SK-N-SH treated with all-trans-retinoic acid at 6 μM for 48 hours (cell line): ENCODE measurements around the gene KCTD18.

Experiments used
- ATAC-seq: fragments of 200-7000 bp; cut with Tn5 transposase; 3 replicates; pipeline ENCODE4 v1.9.1; 2020; ENCODE audit warnings: mild to moderate bottlenecking, moderate library complexity
- ARNTL ChIP-seq: fragments of 450-650 bp; formaldehyde crosslinking; IDR thresholded peaks from 2 replicates; pipeline ENCODE4 v1.5.0; 2020; ENCODE audit warnings: low read depth, mild to moderate bottlenecking, moderate library complexity, borderline replicate concordance
- BACH2 ChIP-seq: fragments of 250-450 bp; sonication (Bioruptor Pico); IDR thresholded peaks from 2 replicates; pipeline ENCODE4 v1.9.0; 2021; ENCODE audit warnings: mild to moderate bottlenecking, borderline replicate concordance
- CSDC2 ChIP-seq: fragments of 250-450 bp; sonication (Bioruptor Pico); IDR thresholded peaks from 2 replicates; pipeline ENCODE4 v1.5.0; 2020; ENCODE audit warnings: mild to moderate bottlenecking, moderate library complexity
- ESRRG ChIP-seq: fragments of 250-450 bp; sonication (Bioruptor Pico); IDR thresholded peaks from 2 replicates; pipeline ENCODE4 v1.6.1; 2021; ENCODE audit warnings: mild to moderate bottlenecking
- GLIS3 ChIP-seq: fragments of 250-450 bp; sonication (Bioruptor Pico); IDR thresholded peaks from 2 replicates; pipeline ENCODE4 v1.5.0; 2020; ENCODE audit warnings: mild to moderate bottlenecking, moderate library complexity
- ISL1 ChIP-seq: fragments of 250-450 bp; sonication (Bioruptor Pico); IDR thresholded peaks from 2 replicates; pipeline ENCODE4 v2.1.2; 2022; ENCODE audit warnings: mild to moderate bottlenecking, moderate library complexity
- OSR1 ChIP-seq: fragments of 250-450 bp; sonication (Bioruptor Pico); IDR thresholded peaks from 2 replicates; pipeline ENCODE4 v1.8.0; 2022; ENCODE audit warnings: moderate library complexity, mild to moderate bottlenecking, inconsistent platforms
- PPARA ChIP-seq: fragments of 250-450 bp; sonication (Bioruptor Pico); IDR thresholded peaks from 2 replicates; pipeline ENCODE4 v1.5.0; 2020; ENCODE audit warnings: mild to moderate bottlenecking, borderline replicate concordance
- RARB ChIP-seq: fragments of 250-450 bp; sonication (Bioruptor Pico); IDR thresholded peaks from 2 replicates; pipeline ENCODE4 v1.8.0; 2021; ENCODE audit warnings: mild to moderate bottlenecking, moderate library complexity
- TCF4 ChIP-seq: fragments of 250-450 bp; sonication (Bioruptor Pico); IDR thresholded peaks from 2 replicates; pipeline ENCODE4 v1.8.0; 2021; ENCODE audit warnings: mild to moderate bottlenecking, moderate library complexity, borderline replicate concordance
- ZC3H10 ChIP-seq: fragments of 250-450 bp; sonication (Bioruptor Pico); IDR thresholded peaks from 2 replicates; pipeline ENCODE4 v1.5.1; 2021; ENCODE audit warnings: mild to moderate bottlenecking, moderate library complexity
- ZFP30 ChIP-seq: fragments of 450-650 bp; formaldehyde crosslinking; IDR thresholded peaks from 2 replicates; pipeline ENCODE4 v1.5.0; 2022; ENCODE audit warnings: mild to moderate bottlenecking, moderate library complexity
- ZNF565 ChIP-seq: fragments of 450-650 bp; formaldehyde crosslinking; conservative IDR thresholded peaks from 2 replicates; pipeline ENCODE4 v1.5.0; 2020; ENCODE audit warnings: low read depth, mild to moderate bottlenecking, moderate library complexity
- ZNF8 ChIP-seq: fragments of 450-650 bp; formaldehyde crosslinking; IDR thresholded peaks from 2 replicates; pipeline ENCODE4 v1.5.0; 2020; ENCODE audit warnings: mild to moderate bottlenecking, moderate library complexity
- TF ChIP-seq, protein P1 (sequence below): fragments of 250-450 bp; sonication (Bioruptor Pico); IDR thresholded peaks from 2 replicates; pipeline ENCODE4 v1.5.1; 2021; ENCODE audit warnings: mild to moderate bottlenecking, moderate library complexity
- TF ChIP-seq, protein P2 (sequence below): fragments of 250-450 bp; sonication (Bioruptor Pico); IDR thresholded peaks from 2 replicates; pipeline ENCODE4 v1.5.0; 2020; ENCODE audit warnings: mild to moderate bottlenecking, moderate library complexity
- TF ChIP-seq, protein P3 (sequence below): fragments of 250-450 bp; sonication (Bioruptor Pico); IDR thresholded peaks from 2 replicates; pipeline ENCODE4 v1.8.0; 2021; ENCODE audit warnings: low read depth, mild to moderate bottlenecking, moderate library complexity, borderline replicate concordance
- TF ChIP-seq, protein P4 (sequence below): fragments of 250-450 bp; sonication (Bioruptor Pico); IDR thresholded peaks from 2 replicates; pipeline ENCODE4 v1.8.0; 2020; ENCODE audit warnings: mild to moderate bottlenecking, moderate library complexity, borderline replicate concordance

The KCTD18 gene

DNA sequence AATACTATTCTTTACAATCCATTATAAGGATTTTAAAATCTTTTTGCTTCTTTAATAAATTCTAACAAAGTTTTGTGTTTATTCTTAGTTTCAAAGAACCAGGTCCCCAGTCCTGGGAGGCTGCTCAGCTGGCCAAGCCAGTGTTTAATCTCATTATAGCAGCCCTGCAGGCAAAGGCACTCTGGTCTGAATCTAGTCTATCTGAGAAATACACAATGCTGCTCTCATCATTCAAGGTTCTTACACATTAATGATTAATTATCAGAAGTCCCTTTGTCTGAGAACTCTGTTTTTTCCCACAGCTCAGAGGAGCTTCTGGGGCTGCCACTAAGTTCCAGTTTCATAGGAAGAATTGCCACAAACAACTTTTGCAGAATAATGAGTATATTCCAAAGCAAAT, 27.7 kb downstream of the KCTD18 start:
- TF ChIP-seq, protein P1, sequence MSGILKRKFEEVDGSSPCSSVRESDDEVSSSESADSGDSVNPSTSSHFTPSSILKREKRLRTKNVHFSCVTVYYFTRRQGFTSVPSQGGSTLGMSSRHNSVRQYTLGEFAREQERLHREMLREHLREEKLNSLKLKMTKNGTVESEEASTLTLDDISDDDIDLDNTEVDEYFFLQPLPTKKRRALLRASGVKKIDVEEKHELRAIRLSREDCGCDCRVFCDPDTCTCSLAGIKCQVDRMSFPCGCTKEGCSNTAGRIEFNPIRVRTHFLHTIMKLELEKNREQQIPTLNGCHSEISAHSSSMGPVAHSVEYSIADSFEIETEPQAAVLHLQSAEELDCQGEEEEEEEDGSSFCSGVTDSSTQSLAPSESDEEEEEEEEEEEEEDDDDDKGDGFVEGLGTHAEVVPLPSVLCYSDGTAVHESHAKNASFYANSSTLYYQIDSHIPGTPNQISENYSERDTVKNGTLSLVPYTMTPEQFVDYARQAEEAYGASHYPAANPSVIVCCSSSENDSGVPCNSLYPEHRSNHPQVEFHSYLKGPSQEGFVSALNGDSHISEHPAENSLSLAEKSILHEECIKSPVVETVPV (CRISPR knock-in tag): no peak
- TF ChIP-seq, protein P2, sequence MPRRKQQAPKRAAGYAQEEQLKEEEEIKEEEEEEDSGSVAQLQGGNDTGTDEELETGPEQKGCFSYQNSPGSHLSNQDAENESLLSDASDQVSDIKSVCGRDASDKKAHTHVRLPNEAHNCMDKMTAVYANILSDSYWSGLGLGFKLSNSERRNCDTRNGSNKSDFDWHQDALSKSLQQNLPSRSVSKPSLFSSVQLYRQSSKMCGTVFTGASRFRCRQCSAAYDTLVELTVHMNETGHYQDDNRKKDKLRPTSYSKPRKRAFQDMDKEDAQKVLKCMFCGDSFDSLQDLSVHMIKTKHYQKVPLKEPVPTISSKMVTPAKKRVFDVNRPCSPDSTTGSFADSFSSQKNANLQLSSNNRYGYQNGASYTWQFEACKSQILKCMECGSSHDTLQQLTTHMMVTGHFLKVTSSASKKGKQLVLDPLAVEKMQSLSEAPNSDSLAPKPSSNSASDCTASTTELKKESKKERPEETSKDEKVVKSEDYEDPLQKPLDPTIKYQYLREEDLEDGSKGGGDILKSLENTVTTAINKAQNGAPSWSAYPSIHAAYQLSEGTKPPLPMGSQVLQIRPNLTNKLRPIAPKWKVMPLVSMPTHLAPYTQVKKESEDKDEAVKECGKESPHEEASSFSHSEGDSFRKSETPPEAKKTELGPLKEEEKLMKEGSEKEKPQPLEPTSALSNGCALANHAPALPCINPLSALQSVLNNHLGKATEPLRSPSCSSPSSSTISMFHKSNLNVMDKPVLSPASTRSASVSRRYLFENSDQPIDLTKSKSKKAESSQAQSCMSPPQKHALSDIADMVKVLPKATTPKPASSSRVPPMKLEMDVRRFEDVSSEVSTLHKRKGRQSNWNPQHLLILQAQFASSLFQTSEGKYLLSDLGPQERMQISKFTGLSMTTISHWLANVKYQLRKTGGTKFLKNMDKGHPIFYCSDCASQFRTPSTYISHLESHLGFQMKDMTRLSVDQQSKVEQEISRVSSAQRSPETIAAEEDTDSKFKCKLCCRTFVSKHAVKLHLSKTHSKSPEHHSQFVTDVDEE: peak; percentile 35; the same call in 1 of the 2 replicates

DNA sequence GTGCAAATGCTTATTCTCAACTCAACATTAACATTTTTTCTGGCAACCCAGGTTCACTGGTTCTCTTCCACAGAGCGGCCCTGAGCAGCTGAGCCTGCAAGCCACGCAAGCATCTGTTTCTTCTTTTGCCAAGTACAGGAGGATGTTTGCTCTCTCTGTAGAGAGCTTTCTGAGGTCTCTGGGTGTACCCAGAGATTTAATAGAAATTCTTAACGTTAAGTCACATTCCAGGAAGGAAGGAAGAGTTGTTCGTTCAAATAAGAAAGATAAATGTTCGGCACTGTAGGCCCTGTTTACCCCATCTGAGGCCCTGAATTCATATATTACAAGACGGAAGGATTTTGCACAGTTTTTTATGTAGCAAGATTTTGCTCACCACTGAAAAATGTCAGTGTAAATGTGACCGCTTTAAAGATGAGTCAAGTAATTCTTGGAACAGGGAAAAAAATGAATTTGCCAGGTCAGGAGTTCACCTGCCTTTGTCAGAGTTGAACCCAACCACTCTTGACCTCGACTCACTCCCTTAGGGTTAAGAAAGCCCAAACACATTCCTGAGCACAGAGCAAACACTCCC, 30.1 kb downstream of the KCTD18 start:
- peak; percentile 70 for ATAC-seq
- TF ChIP-seq ZFP30 (CRISPR knock-in tag) (no peak), ZC3H10 (no peak), TCF4 (CRISPR knock-in tag) (no peak), ZNF565 (CRISPR knock-in tag) (no peak), ESRRG (no peak), ARNTL (no peak), RARB (no peak), OSR1 (no peak), ZNF8 (CRISPR knock-in tag) (no peak), GLIS3 (CRISPR knock-in tag) (no peak), PPARA (no peak), BACH2 (CRISPR knock-in tag) (no peak)
- TF ChIP-seq, protein P1 (CRISPR knock-in tag): no peak
- TF ChIP-seq, protein P2: no peak
- TF ChIP-seq, protein P3, sequence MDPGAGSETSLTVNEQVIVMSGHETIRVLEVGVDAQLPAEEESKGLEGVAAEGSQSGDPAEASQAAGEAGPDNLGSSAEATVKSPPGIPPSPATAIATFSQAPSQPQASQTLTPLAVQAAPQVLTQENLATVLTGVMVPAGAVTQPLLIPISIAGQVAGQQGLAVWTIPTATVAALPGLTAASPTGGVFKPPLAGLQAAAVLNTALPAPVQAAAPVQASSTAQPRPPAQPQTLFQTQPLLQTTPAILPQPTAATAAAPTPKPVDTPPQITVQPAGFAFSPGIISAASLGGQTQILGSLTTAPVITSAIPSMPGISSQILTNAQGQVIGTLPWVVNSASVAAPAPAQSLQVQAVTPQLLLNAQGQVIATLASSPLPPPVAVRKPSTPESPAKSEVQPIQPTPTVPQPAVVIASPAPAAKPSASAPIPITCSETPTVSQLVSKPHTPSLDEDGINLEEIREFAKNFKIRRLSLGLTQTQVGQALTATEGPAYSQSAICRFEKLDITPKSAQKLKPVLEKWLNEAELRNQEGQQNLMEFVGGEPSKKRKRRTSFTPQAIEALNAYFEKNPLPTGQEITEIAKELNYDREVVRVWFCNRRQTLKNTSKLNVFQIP (CRISPR knock-in tag): no peak

More for the DNA sequence above, 27.7 kb downstream of the KCTD18 start:
- ATAC-seq: no peak; the same call in 2 of the 3 replicates

DNA sequence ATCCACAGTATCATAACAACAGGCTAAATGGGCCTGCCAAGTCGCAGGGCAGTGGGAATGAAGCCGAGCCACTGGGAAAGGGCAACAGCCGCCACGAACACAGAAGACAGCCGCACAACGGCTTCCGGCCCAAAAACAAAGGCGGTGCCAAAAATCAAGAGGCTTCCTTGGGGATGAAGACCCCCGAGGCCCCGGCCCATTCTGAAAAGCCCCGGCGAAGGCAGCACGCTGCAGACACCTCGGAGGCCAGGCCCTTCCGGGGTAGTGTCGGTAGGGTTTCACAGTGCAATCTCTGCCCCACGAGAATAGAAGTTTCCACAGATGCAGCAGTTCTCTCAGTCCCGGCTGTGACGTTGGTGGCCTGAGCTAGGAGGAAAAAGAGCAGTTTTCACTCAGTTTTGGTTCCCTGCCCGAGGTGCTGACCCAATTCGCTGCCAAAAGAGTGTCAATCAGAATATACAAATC, 32.2 kb downstream of the KCTD18 start:
- TF ChIP-seq, protein P4, sequence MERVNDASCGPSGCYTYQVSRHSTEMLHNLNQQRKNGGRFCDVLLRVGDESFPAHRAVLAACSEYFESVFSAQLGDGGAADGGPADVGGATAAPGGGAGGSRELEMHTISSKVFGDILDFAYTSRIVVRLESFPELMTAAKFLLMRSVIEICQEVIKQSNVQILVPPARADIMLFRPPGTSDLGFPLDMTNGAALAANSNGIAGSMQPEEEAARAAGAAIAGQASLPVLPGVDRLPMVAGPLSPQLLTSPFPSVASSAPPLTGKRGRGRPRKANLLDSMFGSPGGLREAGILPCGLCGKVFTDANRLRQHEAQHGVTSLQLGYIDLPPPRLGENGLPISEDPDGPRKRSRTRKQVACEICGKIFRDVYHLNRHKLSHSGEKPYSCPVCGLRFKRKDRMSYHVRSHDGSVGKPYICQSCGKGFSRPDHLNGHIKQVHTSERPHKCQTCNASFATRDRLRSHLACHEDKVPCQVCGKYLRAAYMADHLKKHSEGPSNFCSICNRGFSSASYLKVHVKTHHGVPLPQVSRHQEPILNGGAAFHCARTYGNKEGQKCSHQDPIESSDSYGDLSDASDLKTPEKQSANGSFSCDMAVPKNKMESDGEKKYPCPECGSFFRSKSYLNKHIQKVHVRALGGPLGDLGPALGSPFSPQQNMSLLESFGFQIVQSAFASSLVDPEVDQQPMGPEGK (CRISPR knock-in tag): no peak
- TF ChIP-seq ESRRG: no peak
- TF ChIP-seq, protein P2: no peak
- no peak for TF ChIP-seq ZNF565 (CRISPR knock-in tag)
- no peak for TF ChIP-seq ZFP30 (CRISPR knock-in tag)
- no peak for TF ChIP-seq CSDC2 (CRISPR knock-in tag)
- TF ChIP-seq ISL1 (CRISPR knock-in tag): no peak
- TF ChIP-seq, all 23 proteins: peak for 0

More for the DNA sequence above, 32.2 kb downstream of the KCTD18 start:
- ATAC-seq: no peak
